T-helper 1 cell (primary cell): Measurements from ENCODE around the gene ERN1.
A peak's percentile ranks its signal among the peaks of the same experiment; 100 is the strongest.
"Not testable (repeated sequence)": the region's sequence is repeated elsewhere in the genome, so short reads cannot be mapped to it uniquely, and the experiment has no call there.

Experiments used
- DNase-seq, 5 donors: peaks; one replicate each; pipeline ENCODE4 v3.0.0-alpha.2; 2012 to 2020

ERN1 gene

GRCh38 chr17:64022611-64023063 is 107.3 kb downstream of the ERN1 start:
- DNase-seq: no peak

- DNase-seq: peak; percentile 86 to 98 (median 93)
These were observed 109.7 kb downstream of the ERN1 start, which contains the start of gene ICAM2 for GRCh38 chr17:64020056-64020766. Gene ICAM2, minus strand, starts transcription at chr17:64020633. Its CDS starts 13,942 bp downstream, at chr17:64006691.

DNA sequence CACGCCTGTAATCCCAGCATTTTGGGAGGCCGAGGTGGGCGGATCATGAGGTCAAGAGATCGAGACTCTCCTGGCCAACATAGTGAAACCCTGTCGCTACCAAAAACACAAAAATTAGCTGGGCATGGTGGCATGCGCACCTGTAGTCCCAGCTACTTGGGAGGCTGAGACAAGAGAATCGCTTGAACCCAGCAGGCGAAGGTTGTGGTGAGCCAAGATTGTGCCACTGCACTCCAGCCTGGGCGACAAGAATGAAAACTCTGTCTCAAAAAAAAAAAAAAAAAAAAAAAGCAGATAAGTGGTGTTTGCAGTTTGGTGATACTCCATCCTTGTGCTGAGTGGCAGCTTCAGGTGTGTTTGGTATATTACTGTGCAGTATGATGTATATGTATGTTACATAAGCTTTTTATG is 110.4 kb downstream of the ERN1 start:
- peak in 3 of 5 donors; percentile 15 to 51 (median 29) for DNase-seq

GRCh38 chr17:64017381-64017980 is 112.5 kb downstream of the ERN1 start:
- DNase-seq: no peak

DNA sequence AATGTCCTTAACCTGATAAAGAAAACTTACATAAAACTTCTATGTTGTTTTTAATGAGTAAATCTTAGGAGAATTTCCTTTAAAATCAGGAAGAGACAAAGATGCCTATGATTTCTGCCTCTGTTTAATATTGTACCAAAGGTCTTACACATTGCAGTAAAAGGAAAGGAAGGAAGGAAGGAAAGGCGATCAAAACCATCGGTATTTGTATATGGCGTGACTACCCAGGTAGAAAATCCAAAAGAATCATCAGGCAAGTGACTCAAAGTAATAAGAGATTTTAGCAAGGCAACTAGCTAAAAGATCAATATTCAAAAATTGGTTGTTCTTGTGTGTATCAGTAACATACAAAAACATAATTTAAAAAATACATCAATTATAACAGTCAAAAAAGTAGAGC is 113.0 kb downstream of the ERN1 start:
- no peak for DNase-seq

DNA sequence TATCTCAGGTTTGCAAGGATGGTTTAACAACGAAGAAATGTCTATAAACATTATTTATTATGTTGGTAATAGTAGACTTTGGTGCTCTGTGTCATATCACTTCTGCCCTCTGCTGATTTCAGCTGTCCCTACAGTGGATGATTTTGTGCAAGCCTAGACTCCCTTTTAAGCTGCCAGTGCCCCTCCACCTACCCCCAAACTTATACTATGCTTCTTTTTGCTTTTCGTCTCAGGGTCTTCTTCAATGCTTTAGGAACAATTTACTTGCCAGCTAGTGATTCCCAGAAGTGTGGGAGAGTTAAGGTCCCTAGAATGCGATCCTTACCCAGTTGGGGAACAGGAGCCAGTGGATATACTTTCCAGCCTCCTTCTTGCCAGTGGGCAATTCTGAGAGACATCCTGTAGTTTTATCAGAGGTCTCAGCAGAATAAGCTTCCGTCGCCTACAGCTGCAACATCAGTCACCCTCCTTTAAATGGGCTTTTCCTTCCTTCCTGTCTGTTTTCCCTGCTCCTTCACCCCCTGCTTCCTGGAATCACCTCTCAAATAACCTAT is 113.6 kb downstream of the ERN1 start:
- DNase-seq: peak in 1 of 5 donors; percentile 27

DNA sequence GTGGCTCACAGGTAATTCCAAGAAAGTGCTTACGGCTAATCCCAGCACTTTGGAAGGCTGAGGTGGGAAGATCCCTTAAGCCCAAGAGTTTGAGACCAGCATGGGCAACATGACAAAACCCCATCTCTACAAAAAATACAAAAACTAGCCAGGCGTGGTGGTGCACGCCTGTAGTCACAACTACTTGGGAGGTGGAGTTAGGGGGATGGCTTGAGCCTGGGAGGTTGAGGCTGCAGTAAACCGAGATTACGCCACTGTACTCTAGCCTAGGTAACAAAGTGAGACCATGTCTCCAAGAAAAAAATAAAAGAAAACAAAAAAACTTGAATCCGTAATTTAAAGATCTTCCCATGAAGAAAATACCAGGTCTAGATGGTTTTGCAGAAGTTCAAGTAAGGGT is 114.5 kb downstream of the ERN1 start:
- no peak for DNase-seq

DNA sequence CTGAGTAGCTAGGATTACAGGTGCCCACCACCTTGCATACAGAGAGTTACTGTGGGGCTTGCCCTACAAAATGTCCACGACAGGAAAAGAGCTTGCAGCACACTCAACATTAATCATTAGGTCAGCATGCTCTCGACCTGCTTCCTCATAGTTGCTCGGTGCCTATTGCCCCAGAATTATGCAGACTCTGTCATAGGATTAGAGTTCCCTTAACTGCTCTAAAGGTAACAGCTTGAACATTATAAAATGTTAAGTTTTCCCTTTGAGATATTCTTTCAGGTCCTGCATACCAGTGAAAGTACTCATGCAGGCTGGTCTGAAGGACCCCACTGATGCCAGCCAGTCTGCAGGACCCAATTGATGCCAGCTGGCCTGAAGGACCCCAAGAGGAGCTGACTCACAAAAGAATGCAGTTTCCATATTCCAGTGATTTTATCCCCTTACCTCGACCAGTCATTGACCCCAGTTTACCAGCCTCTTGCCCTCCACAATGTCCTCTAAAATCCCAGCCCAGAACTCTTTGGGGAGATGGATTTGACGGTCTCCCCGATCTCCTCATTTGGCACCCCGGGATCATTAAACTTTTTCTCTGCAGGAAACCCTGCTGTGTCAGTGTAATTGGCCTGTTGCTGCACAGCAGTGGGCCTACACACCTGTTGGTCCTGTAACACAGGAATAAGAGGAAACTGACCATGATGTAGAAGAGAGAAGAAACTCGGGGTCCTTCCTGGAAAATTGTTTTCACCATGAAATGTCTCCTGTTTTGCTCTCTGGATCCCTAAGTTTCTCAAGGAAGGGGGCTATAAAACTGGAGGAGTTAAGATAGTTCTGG is 120.2 kb downstream of the ERN1 start:
- no peak for DNase-seq

DNA sequence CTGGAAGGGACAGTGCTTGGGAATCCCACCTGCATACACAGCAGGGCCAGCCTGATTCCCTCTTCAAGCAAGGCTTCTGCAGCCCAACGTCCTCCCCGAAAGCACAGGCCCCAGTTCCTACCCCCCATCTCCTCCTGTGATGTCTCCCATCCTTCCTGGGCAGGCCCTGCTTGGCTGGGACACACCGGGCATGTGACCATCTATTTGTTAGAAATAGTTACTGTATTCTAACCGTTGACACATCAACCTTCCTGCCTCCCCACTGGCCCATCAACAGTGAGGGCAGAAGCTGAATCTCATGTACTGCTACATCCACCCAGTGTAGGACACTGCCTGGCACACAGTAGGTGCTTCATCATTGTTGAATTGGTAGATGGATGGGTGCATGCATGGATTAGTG is 121.1 kb downstream of the ERN1 start:
- DNase-seq: no peak

DNA sequence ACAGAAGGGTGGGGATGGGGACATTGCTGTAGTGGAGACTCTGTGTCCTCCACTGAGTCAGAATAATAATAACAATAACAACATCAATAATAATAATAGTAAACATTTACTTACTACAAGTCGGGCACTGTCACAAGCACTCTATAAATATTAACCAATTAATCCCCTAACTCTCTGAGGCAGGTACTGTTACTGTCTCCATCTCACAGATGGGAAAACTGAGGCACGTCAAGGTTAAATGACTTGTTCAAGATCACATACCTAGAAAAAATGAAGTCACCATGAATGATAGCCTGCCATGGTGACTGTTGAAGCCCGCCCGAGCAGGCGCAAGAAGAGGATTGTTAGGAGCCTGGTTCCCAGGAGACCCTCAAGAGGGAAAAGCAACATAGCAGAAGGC is 121.6 kb downstream of the ERN1 start:
- no peak for DNase-seq

GRCh38 chr17:64007838-64008282 is 122.1 kb downstream of the ERN1 start:
- no peak for DNase-seq

DNA sequence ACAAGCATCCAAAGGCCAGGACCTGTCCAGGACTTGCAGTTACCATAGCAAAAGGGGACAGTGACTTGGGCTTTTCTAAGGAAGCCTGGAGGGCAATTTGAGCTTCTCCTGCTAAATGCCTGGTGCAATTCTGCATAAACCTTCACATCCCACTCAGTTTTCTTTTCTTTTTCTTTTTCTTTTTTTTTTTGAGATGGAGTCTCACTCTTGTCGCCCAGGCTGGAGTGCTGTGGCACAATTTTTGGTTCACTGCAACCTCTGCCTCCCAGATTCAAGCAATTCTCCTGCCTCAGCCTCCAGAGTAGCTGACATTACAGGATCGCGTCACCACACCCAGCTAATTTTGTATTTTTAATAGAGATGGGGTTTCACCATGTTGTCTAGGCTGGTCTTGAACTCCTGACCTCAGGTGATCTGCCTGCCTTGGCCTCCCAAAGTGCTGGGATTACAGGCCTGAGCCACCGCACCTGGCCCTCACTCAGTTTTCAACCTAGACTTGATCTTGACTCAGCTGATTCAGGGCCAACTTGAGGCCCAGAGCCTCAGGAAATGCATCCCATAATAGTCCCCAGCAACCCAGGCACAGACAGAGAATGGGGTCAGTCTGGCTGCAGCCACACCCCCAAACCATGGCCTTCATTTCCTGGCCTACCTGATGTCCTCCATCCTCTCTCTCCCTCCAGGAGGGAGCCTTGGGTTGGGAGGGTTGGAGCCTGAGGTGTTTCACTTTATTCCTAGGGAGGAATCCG is 122.7 kb downstream of the ERN1 start:
- DNase-seq: not testable (repeated sequence)

DNA sequence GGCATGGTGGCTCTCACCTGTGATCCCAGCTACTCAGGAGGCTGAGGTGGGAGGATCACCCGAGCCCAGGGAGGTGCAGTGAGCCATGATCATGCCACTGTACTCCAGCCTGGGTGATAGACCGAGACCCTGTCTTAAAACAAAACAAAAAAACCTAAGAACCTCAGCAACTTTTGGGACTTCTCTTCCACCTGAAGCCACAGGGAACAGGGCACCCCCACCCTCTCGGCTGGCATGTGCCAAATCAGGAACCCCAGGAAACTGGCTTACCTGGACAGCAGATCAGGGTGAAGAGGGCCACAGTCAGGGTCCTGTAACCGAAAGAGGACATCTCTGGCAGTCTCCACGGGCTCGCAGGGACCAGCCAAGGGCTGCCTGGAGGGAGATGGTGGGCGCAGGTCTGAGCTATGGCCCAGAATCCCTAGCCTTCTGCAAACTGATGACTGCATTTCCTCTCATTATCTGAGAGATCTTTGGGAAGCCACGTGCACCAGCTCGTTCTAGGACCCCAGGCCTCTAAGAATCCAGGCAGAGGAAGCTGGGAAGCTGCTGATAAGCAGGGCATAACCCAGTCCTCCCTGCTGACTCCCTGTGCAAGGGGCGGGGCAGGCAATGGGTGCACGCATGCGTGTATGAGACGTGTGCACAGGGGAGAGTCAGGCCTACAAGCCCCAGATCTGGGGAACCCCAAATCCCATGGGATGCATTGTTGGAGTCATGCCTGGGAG is 123.4 kb downstream of the ERN1 start:
- no peak for DNase-seq

DNA sequence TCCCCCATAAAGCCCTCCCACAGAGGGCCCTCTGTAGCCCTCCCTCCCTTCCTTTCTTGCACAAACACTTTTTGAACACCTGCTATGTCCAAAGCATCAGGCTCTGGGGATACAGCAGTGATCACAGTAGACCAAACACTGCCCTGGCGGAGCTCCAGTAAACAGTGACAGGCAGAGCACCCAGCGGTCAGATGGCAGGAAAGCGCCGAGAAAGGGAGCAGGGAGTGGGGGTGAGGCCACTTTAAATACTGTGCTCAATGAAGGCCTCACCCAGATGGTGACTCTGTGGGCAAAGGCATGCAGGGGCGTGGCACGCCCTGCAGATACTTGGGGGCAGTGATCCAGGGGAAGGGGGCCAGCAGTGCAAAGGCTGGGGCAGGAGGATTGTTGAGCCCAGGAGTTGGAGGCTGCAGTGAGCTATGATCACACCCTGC is 124.2 kb downstream of the ERN1 start:
- no peak for DNase-seq

- DNase-seq: no peak
These were observed 124.8 kb downstream of the ERN1 start for GRCh38 chr17:64004903-64005733.

DNA sequence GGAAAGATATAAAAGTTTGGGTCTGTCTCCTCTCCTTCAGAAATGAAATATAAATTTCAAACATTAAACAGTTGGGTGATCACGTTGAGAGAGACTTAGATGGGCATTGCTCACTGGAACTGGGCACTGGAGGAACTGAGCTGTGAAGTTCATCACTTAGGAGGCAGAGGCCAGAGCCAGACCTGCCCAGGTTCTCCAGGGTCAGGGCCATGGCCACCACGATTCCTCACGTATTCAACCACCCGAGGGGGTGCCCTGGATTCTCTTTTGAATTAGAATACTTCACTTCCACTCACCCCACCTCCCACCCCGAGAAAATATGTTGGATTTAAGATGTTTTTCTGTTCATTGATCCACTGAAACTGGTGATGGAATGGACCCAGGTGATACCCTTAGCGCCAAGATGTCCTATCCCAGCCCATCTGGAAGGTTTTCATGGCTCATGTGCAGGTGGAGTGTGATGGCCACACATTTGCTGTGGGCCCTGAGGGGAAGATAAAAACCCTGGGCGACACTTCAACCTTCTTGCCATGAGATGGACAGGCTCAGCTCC is 125.7 kb downstream of the ERN1 start:
- DNase-seq: no peak

DNA sequence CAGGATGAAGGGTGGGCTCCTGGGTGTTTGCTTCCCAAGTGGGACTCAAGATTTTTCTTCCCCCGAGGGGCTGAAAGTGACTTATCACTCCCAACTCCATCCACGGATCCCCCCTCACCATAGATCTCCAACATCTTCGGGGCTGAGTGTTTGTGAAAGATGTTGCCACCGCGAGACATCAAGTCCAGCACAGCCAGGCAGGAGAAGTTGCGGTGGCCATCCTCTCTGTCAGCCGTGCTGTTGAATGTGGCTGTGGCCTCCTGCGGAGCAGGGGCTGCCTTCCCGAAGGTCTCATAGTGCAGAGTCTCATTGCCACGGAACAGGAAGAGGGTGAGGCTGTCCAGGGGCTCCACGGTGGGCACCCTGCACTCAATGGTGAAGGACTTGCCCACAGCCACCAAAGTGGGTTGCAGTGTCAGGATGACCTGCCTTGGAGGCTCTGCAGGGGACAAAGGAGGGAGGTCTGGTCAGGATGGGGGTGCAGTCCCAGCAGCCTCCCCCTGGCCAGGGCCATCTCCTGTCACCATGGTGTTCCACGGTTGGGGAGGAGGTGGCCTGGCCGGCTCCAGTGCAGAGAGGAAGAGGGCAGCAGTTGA is 126.3 kb downstream of the ERN1 start:
- DNase-seq: no peak

- DNase-seq: no peak
These were observed 127.1 kb downstream of the ERN1 start for GRCh38 chr17:64002658-64003525.
